KOPT-K1 (cell line): ENCODE results near the gene CCL23.
"Not testable (repeated sequence)": the region's sequence is repeated elsewhere in the genome, so short reads cannot be mapped to it uniquely, and the experiment has no call there.

Source experiments
- H3K27ac ChIP-seq: fragments of 200-600 bp; sonication (generic); 2 replicates; pipeline ENCODE4 v1.5.1; 2016; ENCODE audit warnings: antibody characterized with exemption, mild to moderate bottlenecking, low read depth, low read length; ENCODE audit not compliant: poor library complexity, severe bottlenecking
- H3K36me3 ChIP-seq: fragments of 200-600 bp; sonication (generic); 2 replicates; pipeline ENCODE4 v1.5.1; 2017; ENCODE audit warnings: antibody characterized with exemption, mild to moderate bottlenecking, low read length, moderate library complexity; ENCODE audit not compliant: insufficient read depth
- H3K9me3 ChIP-seq: fragments of 200-600 bp; sonication (generic); 2 replicates; pipeline ENCODE4 v1.5.1; 2017; ENCODE audit warnings: antibody characterized with exemption, low read length, mild to moderate bottlenecking; ENCODE audit not compliant: insufficient read depth, poor library complexity, severe bottlenecking

Gene CCL23

DNA sequence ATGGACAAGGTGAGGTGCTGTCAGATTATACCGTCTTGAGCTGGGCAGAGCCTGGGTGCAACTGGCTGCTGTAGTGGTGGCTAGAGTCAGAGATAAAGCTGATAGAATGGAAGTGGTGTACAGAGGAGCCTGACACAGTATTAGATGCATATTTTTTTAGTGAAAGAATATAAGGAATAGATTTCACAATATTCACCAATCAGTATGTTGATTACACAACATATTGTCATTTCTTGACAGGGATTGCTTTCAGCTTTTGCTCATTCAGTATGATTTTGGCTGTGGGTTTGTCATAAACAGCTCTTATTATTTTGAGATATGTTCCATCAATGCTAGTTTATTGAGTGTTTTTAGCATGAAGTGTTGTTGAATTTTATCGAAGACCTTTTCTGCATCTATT is 1.7 kb upstream of the CCL23 start:
- Histone ChIP-seq H3K36me3 (no peaks in the 10 kb centered on the region), H3K9me3 (no peaks in the 10 kb centered on the region), H3K27ac (no peak overlapping the region)

DNA sequence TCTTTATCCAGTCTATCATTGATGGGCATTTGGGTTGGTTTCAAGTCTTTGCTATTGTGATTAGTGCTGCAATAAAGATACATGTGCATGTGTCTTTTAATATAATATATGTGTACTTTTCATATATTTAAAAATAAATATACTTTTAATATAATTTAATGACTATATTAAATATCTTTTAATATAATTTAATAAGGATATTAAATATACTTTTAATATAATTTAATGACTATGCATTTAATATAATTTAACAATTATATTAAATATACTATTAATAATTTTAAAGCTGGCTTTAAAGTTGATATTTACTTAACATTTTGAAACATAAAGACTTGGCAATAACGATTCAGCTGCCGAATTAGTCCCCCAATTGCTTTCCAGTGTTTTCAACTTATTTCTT is 1.2 kb downstream of the CCL23 start:
- Histone ChIP-seq H3K36me3 (no peaks in the 10 kb centered on the region), H3K27ac (no peak overlapping the region), H3K9me3 (no peaks in the 10 kb centered on the region)

GRCh38 chr17:36015895-36016294 is 1.9 kb downstream of the CCL23 start:
- H3K9me3 ChIP-seq, H3K27ac ChIP-seq, H3K36me3 ChIP-seq: not testable (repeated sequence)

- Histone ChIP-seq H3K27ac (no peak overlapping the region), H3K36me3 (no peaks in the 10 kb centered on the region), H3K9me3 (peaks cover 2% of the 10 kb centered on the region)
These were observed 2.8 kb downstream of the CCL23 start for GRCh38 chr17:36014946-36015345.

- H3K27ac ChIP-seq, result no peak overlapping the region
- H3K36me3 ChIP-seq, result no peaks in the 10 kb centered on the region
- peaks cover 19% of the 10 kb centered on the region for H3K9me3 ChIP-seq
These were observed 6.6 kb downstream of the CCL23 start for GRCh38 chr17:36011201-36011600.

- Histone ChIP-seq H3K36me3 (no peaks in the 10 kb centered on the region), H3K9me3 (peaks cover 19% of the 10 kb centered on the region), H3K27ac (no peak overlapping the region)
These were observed 8.6 kb downstream of the CCL23 start for GRCh38 chr17:36008998-36009665.

GRCh38 chr17:36004594-36005108 is 13.1 kb downstream of the CCL23 start:
- no peaks in the 10 kb centered on the region for H3K36me3 ChIP-seq
- H3K9me3 ChIP-seq, result peaks cover 15% of the 10 kb centered on the region

GRCh38 chr17:36002631-36003030 is 15.1 kb downstream of the CCL23 start:
- H3K9me3 ChIP-seq, result no peaks in the 10 kb centered on the region
- no peak overlapping the region for H3K27ac ChIP-seq
- H3K36me3 ChIP-seq, result no peaks in the 10 kb centered on the region

More at GRCh38 chr17:36004594-36005108, 13.1 kb downstream of the CCL23 start:
- H3K27ac ChIP-seq, result no peak overlapping the region

- Histone ChIP-seq H3K36me3 (no peaks in the 10 kb centered on the region), H3K9me3 (no peaks in the 10 kb centered on the region), H3K27ac (no peak overlapping the region)
These were observed 15.7 kb downstream of the CCL23 start for GRCh38 chr17:36001862-36002603.

GRCh38 chr17:36001110-36001771 is 16.5 kb downstream of the CCL23 start, which contains the start of gene CCL15:
CCL15 (minus strand) TSS chr17:36001553; CDS start chr17:36001492, 61 bp downstream.
- Histone ChIP-seq H3K9me3 (no peaks in the 10 kb centered on the region), H3K36me3 (no peaks in the 10 kb centered on the region), H3K27ac (no peak within 1 kb of the TSS)

GRCh38 chr17:36000732-36001109 is 17.1 kb downstream of the CCL23 start:
- Histone ChIP-seq H3K27ac (no peak overlapping the region), H3K9me3 (no peaks in the 10 kb centered on the region), H3K36me3 (no peaks in the 10 kb centered on the region)

DNA sequence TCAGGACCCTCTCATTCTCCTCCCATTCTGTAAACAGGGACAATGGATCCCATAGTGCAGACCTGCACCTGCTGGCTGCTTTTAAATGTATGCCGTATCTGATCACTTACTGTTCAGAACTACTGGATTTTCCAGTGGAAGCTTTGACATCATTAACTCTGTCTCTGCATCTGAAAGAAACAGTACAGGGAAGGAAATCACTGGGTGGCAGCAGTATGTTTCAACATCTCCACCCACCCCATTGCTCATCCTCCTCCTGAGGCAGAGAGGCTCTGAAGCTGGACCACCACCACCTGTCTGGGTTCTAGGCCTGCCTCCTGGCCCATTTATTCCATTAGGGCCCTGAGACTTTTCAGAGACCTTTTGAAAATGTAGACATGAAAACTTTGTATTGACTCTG is 19.0 kb downstream of the CCL23 start:
- H3K9me3 ChIP-seq, result peaks cover 6% of the 10 kb centered on the region
- no peaks in the 10 kb centered on the region for H3K36me3 ChIP-seq
- no peak overlapping the region for H3K27ac ChIP-seq

GRCh38 chr17:35998018-35998545 is 19.7 kb downstream of the CCL23 start:
- peaks cover 6% of the 10 kb centered on the region for H3K9me3 ChIP-seq
- no peaks in the 10 kb centered on the region for H3K36me3 ChIP-seq
- no peak overlapping the region for H3K27ac ChIP-seq

DNA sequence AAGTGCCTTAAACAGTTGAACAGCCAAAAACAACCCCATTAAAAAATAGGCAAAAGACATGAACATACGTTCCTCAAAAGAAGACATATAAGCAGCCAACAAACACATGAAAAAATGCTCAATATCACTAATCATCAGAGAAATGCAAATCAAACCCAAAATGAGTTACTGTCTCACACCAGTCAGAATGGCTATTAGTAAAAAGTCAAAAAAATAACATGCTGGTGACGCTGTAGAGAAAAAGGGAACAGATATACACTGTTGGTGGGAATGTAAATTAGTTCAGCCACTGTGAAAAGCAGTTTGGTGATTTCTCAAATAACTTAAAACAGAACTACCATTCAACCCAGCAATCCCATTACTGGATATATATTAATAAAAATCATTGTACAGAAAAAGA is 22.4 kb downstream of the CCL23 start:
- H3K27ac ChIP-seq, H3K36me3 ChIP-seq: not testable (repeated sequence)
- H3K9me3 ChIP-seq, result peaks cover 10% of the 10 kb centered on the region

GRCh38 chr17:35991075-35991474 is 26.7 kb downstream of the CCL23 start:
- Histone ChIP-seq H3K9me3 (peaks cover 28% of the 10 kb centered on the region), H3K36me3 (no peaks in the 10 kb centered on the region), H3K27ac (no peak overlapping the region)
